HG03558 (cell line): ENCODE results near the gene IGLL5.
"Not testable (repeated sequence)": the region's sequence is repeated elsewhere in the genome, so short reads cannot be mapped to it uniquely, and the experiment has no call there.

Experiments used
- ATAC-seq: cut with Tn5 transposase; IDR thresholded peaks from one replicate; pipeline ENCODE4 v1.9.1; 2021; ENCODE audit warnings: moderate number of reproducible peaks; ENCODE audit not compliant: unreplicated experiment; ENCODE audit errors: extremely low read depth

Gene IGLL5

GRCh38 chr22:22897947-22898346 is 10.3 kb downstream of the IGLL5 start:
- ATAC-seq: no peak

- ATAC-seq: not testable (repeated sequence)
These were observed 10.9 kb downstream of the IGLL5 start for GRCh38 chr22:22898411-22898950.

- not testable (repeated sequence) for ATAC-seq
These were observed 11.9 kb downstream of the IGLL5 start for GRCh38 chr22:22899342-22900080.

- not testable (repeated sequence) for ATAC-seq
These were observed 13.1 kb downstream of the IGLL5 start for GRCh38 chr22:22900527-22901205.

- no peak for ATAC-seq
These were observed 14.1 kb downstream of the IGLL5 start for GRCh38 chr22:22901578-22902218.

GRCh38 chr22:22902247-22903001 is 14.8 kb downstream of the IGLL5 start:
- no peak for ATAC-seq

GRCh38 chr22:22903355-22903777 is 15.8 kb downstream of the IGLL5 start:
- ATAC-seq: no peak

GRCh38 chr22:22903781-22904192 is 16.2 kb downstream of the IGLL5 start:
- ATAC-seq: not testable (repeated sequence)

GRCh38 chr22:22904736-22905135 is 17.1 kb downstream of the IGLL5 start:
- not testable (repeated sequence) for ATAC-seq

- ATAC-seq: not testable (repeated sequence)
These were observed 18.8 kb downstream of the IGLL5 start for GRCh38 chr22:22906391-22906790.

- no peak for ATAC-seq
These were observed 19.4 kb downstream of the IGLL5 start for GRCh38 chr22:22906907-22907550.

- ATAC-seq: no peak
These were observed 20.2 kb downstream of the IGLL5 start for GRCh38 chr22:22907551-22908494.

- no peak for ATAC-seq
These were observed 20.9 kb downstream of the IGLL5 start for GRCh38 chr22:22908495-22908861.

GRCh38 chr22:22908941-22909604 is 21.5 kb downstream of the IGLL5 start:
- no peak for ATAC-seq

GRCh38 chr22:22909605-22910271 is 22.1 kb downstream of the IGLL5 start:
- ATAC-seq: no peak

GRCh38 chr22:22910272-22911240 is 22.9 kb downstream of the IGLL5 start:
- ATAC-seq: no peak
